Measurements from ENCODE around the gene STIL.
"Not testable (repeated sequence)": the region's sequence is repeated elsewhere in the genome, so short reads cannot be mapped to it uniquely, and the experiment has no call there.

Gene STIL

DNA sequence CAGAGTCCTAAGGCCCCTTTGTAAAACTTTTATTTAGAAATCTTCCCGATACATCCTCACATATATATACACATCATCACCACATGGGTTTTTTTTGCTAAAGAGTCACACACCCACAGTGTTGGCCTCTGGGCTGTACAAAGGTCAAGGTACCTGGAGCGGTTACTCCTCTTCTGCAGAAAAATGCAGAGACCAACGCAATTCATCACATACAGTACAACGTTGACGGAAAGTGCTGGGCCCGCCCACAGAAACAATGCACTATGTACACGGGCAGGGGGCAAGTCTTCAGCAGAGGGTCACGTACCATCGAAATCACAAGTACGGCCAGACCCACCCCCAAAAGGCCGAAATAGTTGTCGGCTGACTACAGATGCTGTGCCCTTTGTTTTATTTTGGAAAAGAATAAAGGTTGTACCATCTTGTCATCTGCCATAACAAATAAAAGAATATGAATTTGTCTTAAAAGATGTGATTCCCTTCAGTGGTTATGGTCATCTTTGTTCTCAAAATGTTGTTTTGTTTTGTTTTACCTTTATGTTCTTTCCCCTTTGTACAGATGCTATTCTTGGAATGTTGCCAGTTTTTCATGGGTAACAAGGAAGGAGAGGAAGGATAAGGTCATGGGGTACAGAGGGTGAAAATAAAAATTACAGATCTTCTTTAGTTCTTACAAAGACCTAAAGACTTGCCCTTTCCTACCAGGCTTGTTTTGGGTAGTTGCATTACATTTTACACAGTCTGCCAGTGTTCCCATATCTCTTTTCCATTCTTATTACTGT is 97.5 kb downstream of the STIL start:
- DNase-seq: no peak

DNA sequence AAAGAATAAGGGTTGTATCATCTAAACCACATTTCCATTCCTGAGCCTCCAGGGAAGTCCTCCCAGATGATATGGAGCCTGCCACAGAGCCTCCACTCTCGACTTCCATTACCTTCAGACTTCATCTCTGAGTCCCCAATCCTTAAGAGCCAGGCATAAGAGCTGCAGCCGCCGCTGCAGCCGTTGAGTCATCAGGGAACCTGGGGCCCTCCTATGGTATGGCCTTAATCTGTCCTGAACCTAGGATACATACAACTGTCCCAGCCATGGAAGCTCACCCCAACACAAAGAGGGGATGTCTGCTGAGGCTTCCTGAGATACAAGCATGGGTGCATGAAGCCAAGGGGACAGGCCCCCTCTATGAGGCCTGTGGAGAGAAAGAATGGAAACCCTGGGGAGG is 98.2 kb downstream of the STIL start:
- no peak for DNase-seq

DNA sequence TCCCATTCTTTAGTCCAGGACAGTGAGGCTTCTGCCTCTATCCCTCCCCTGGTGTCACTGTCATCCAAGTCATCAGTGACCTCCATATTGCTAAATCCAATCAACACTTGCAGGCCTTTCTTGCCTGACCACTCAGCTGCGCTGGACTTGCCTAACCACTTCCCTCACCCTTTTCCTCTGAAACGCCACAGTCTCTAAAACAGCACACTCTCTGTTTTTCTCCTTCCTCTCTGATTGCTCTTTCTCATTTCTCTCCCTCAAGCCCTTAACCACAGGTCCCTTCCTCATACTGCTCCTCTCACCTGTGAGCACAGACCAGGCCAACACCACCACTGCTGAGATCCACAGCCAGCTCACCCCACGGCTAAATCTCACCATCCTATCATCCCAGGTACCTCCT is 99.4 kb downstream of the STIL start:
- DNase-seq: no peak

DNA sequence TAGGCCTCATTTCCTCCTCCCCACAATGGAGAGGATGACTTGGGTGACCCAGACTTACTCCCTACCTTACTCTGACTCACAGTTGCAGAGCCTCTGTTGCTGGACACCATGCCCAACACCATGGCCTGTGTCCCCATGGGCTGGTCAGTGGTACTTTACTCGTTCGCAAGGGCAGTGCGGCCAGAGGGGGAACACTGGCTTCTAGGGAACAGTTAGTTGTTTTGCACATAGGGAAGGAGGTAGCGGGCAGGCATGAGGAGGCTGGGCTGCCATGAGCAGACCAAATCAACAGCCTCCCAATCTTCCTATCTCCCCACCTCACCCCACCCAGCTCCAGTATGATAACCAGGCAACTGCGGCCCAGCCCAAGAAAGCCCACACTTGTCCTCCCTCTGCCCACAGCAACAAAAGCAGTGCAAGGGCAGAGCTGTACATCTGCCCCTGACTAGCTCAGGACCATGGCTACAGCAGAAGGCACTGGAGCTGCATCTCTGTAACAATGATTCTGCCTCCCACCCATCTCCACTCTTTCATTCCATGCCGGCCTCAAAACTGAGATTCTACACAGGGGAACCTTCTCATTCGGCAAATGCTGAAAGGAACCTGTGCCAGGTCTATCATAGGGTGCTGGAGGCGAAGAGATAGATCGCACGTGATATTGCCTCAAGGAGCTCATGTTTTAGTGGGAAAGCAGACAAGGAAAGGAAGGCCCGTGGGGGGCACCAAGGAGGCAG is 100.5 kb downstream of the STIL start:
- no peak for DNase-seq

DNA sequence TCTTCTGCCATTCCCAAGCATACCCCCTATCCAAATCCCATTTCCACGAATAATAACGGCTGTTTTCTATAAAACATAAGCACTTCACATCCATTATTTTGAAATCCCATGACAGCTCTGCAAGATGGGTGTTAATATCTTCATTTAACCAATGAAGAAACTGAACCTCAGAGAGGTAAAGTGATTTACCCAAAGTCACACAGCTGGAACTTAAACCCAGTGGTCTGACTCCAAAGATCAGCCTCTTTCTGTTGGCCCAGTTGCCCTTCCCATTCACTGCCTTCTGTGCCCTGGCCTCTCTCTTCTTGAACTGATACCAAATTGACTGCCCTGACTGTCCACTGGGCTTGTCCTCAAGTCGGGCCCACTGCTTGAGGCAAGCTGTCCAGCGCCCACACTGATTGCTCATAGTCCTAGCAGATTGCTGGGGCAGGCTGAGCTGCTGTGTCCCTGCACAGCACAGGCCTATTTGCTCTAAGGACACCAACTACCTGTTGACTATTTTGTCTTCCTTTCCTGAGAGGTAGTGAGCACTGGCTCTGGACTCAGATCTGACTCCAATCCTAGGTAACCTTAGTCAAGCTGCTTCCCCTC is 101.2 kb downstream of the STIL start:
- DNase-seq: no peak

DNA sequence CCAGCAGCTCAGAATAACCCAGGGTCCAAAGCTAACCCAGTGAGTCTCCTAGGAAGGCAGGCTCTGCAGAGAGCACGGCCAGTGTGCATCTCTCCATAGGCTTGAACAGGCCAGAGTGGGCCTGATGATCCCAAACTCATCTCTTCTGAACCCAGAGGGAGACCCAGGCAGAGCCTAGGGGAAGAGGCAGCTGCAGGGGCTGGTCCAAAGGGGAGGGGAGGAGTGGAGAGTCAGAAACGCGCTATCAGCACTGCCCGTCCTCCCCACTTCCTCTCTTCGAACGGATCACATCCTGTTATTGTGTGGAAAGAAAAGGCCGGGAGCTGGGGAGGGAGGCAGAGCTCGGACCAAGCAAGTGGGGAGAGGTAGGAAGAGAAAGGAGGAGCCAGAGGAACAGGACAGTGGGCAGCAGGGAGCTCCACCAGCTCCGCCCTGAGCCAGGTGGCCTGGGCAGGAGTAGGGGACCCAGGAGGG is 102.1 kb downstream of the STIL start:
- no peak for DNase-seq

DNA sequence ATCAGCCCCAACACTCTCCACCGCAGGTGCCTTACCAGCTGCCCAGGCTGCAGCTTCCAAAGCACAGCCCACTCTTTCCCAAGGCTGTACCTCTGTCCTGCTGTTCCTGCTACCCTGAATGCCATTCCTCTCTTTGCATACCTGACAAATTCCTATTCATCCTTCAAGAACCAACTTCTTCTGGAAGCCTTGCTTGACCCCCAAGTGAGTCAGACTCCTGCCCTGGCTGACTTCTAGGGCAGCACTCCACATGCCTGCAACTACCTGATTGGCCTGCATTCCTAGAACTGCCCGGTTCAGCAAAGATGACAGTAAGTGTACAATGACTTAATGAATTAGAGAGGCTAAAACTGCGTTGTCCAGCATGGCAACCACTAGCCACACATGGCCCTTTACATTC is 103.3 kb downstream of the STIL start:
- DNase-seq: no peak

DNA sequence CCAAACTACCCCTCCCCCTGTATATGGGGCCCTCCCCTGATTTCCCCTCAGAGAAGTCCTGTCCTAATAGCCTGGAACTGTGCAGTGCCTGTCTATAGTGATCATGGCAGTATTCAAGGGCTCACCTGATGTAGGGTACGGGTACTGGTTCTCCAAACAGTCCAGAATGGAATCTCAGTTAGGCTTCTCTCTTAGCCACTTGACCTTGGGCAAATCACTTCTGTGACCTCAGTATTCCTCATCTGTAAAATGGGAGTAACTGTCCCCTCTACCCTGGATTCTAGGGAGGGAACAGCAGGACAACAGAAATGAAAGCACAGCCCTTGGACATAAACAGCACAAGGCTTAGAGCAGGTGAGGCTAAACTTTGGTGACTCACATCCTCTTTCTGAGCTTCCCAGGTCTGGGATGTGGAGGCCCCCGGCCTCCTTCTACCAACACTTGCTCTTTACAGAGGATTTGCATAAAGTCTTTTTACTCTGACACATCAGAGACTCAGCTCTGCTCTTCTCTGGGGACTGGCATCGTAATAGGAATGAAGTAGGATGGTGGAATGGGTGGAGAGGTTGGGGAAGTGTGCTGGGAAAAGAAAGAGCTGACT is 104.1 kb downstream of the STIL start:
- no peak for DNase-seq

DNA sequence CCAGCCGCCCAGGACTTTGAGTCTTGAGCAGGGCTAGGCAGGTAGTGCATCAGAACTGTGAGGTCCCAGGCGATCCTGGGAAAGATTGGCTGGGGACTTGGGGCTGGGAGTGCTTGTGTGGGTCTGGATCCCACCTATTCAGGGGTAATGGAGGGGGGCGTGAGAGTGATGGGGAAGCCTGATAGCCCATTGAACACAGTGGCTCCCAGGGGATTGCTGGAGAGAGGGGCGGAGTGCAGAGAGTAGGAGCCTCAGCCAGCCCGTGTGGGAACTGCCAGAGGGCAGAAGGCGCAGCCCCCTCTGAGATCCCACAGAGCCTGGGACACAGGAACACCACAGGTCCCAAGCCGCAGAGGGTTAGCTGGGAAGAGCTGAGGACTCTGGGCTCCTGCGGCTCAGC is 104.9 kb downstream of the STIL start:
- DNase-seq: no peak

DNA sequence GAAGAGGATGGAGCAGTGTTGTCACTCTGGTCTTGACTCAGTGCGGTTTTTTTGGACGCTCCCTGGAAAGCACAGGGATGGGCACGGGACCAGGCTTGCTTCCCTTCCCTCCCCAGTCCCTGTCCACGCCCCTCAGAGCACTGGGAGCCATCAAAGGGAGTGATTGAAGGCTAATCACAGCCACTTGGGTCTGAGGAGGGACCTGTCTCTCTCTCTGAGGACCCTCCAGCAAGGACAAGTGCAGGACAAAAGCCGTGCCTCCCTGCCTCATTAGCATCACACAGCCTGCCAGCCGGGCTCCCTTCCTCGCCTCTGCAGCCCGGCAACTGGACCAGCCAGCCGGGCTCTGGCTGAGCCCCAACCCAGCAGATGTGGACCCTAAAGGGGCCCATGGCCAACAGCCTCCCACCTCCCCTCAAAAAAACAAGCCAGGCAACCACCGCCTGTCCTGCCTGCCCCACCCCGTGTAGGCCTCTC is 105.5 kb downstream of the STIL start:
- no peak for DNase-seq

DNA sequence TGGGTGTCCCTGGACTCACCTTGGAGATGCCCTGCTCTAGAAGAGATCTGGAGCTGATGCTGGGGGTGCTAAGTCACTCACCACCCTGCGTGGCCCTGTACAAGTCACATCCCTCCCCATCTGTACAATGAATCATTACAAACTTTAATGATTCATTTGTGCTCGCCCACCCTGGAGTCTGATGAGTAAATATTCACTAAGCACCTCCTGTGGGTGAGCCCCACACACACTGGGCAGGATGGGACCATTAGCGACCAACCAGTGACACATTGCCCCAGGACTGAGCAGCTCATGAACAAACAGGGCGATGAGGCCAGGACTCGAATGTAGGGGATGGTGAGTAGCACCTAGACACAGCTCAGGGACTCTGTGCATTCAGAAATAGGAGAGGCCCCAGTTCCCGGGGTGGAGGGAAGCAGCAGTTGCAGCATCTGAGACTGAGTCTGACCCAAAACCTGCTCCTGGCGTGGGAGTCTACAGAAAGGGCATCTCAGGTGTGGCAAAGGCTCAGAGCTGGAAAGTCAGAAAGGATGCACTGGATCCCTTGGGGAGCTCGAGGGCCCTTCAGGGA is 106.1 kb downstream of the STIL start:
- DNase-seq: no peak

DNA sequence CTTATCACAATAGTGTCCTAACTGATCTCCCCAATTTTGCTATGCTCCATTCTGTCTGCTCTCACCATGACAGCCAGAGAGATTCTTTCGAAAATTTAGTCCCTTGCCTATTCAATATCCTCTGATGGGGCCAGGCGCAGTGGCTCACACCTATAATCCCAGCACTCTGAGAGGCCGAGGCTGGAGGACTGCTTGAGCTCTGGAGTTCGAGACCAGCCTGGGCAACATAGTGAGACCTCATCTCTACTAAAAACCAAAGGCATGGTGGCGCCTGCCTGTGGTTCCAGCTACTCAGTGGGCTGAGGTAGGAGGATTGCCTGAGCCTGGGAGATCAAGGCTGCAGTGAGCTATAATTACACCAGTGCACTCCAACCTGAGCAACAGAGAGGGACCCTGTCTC is 108.0 kb downstream of the STIL start:
- no peak for DNase-seq

DNA sequence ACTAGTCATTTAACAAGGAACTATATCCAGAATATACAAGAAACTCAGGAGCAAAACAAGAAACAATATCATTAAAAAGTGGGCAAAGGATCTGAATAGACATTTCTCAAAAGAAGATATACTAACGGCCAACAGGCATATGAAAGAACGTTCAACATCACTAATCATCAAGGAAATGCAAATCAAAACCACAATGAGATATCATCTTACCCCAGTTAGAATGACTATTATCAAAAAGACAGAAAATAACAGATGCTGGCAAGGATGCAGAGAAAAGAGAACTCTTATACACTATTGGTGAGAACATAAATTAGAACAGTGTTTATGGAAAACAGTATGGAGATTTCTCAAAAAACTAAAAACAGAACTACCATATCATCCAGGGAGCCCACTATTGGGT is 110.4 kb downstream of the STIL start:
- DNase-seq: not testable (repeated sequence)

DNA sequence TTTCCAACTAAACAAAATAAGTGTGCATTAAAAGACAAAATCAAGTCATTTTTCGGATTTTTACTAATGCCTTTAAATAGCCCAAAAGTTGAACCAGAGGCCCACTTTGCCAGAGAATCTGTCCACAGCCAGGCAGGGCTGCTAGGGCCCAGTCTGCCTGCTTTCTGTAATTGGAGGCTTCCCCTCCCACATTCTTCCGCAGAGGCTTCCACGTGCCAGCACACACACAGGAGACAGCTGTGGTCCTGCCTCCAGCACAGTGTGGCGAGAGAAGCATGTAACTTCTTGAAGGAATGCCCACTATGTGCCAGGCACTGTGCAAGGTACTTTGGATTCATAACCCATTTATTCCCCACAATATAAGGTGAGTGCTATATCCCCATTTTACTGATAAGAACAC is 112.8 kb downstream of the STIL start:
- DNase-seq: no peak

Data from activated naive CD4-positive, alpha-beta T cell treated with anti-CD3 and anti-CD28 coated beads, Interleukin-2, amount 50 U/mL, for 16 hours (primary cell).